Lung (tissue), 12 donors: ENCODE data around the gene DIPK1B. TPM values are rescaled to one million over a fixed set of nuclear protein-coding genes. Genes with fewer than 3 reads are reported as not detected.

ENCODE experiments used
- ATAC-seq: fragments of 200-7000 bp; cut with Tn5 transposase; one replicate; pipeline ENCODE4 v1.9.1; 2020; ENCODE audit warnings: moderate number of reproducible peaks; ENCODE audit not compliant: insufficient read depth, low FRiP score
- DNase-seq, 3 donors: peaks; one replicate each; pipeline ENCODE4 v3.0.0-alpha.2; 2013 to 2017
- H3K27ac ChIP-seq, 2 donors: one replicate each; pipeline ENCODE4 v1.5.1; 2013; ENCODE audit warnings: mild to moderate bottlenecking in 2 of 2, moderate library complexity in 2 of 2, control low read depth in 1 of 2, inconsistent platforms in 1 of 2, low read depth in 1 of 2, low read length in 1 of 2
- H3K27me3 ChIP-seq, 3 donors: one replicate each; pipeline ENCODE4 v1.5.1; 2013; ENCODE audit warnings: low read length in 2 of 3; ENCODE audit not compliant: control insufficient read depth in 3 of 3, insufficient read depth in 3 of 3
- H3K36me3 ChIP-seq, 4 donors: one replicate each; pipeline ENCODE4 v1.5.1; 2013; ENCODE audit warnings: low read length in 4 of 4, mild to moderate bottlenecking in 1 of 4, moderate library complexity in 1 of 4; ENCODE audit not compliant: control insufficient read depth in 4 of 4, insufficient read depth in 4 of 4
- H3K4me1 ChIP-seq, 5 donors: one replicate each; pipeline ENCODE4 v1.5.1; 2013; ENCODE audit warnings: low read length in 5 of 5, mild to moderate bottlenecking in 2 of 5, moderate library complexity in 1 of 5; ENCODE audit not compliant: control insufficient read depth in 5 of 5, insufficient read depth in 5 of 5
- H3K4me3 ChIP-seq: one replicate; pipeline ENCODE4 v1.5.1; 2013; ENCODE audit warnings: mild to moderate bottlenecking, control low read depth, moderate library complexity
- H3K9ac ChIP-seq, 2 donors: one replicate each; pipeline ENCODE4 v1.5.1; 2013; ENCODE audit warnings: low read length in 2 of 2, control low read depth in 1 of 2; ENCODE audit not compliant: insufficient read depth in 1 of 2
- H3K9me3 ChIP-seq, 4 donors: one replicate each; pipeline ENCODE4 v1.5.1; 2013; ENCODE audit warnings: low read length in 3 of 4, mild to moderate bottlenecking in 1 of 4, moderate library complexity in 1 of 4; ENCODE audit not compliant: control insufficient read depth in 4 of 4, insufficient read depth in 3 of 4
- CTCF ChIP-seq: IDR thresholded peaks from 2 replicates; pipeline ENCODE4 v1.5.1; 2012; ENCODE audit warnings: mild to moderate bottlenecking; ENCODE audit errors: control extremely low read depth, extremely low read depth
- WGBS, 2 donors: extraction: QIAGEN DNeasy Blood & Tissue Kit; methylation state at CpG; one replicate each; pipeline ENCODE4 v1.1.7; 2013; 5-methylcytosine and 5-hydroxymethylcytosine counted together
- polyA plus RNA-seq, 2 donors: library from polyadenylated mRNA; stranded (reverse); fragments of 200-250 nt; gene quantifications; one replicate each; pipeline ENCODE4 v1.2.1, GENCODE V29; 2013
- total RNA-seq, 2 donors: library from RNA; depleted of rRNA in 1 of 2; stranded (reverse); fragments of >200 nt in 1 of 2; gene quantifications; one replicate each; pipeline ENCODE4 v1.2.1, GENCODE V29; 2014 to 2021
- donor health status: control.
- donor health status: control.
- donor health status: Bipolar disorder and iron deficiency.
- donor health status: healthy.
- donor health status: DM: yes; HTN: yes; CAD: no.

Gene DIPK1B
- total and polyA plus RNA-seq, 4 donors: 12.5 to 26.7 (median 13.9) TPM

- H3K9ac ChIP-seq: no peak overlapping the region
- 92 to 94% methylated on average over 14 of the region's 14 CpGs for WGBS, 2 donors
These were observed 28.6 kb upstream of the DIPK1B start for GRCh38 chr9:136683755-136684154.

GRCh38 chr9:136684339-136684738 lies 28.0 kb upstream of the DIPK1B start:
- Histone ChIP-seq H3K4me1 (peaks cover 3 to 37% (median 23%) of the 10 kb centered on the region in 5 donors), H3K9me3 (no peaks in the 10 kb centered on the region), H3K36me3 (peaks cover 0 to 2% (median 0%) of the 10 kb centered on the region in 4 donors), H3K9ac (no peak overlapping the region), H3K4me3 (no peak overlapping the region), H3K27me3 (no peaks in the 10 kb centered on the region), H3K27ac (no peak overlapping the region)
- TF ChIP-seq CTCF: no peak
- DNase-seq (no peak), ATAC-seq (no peak)
- WGBS, 2 donors: 85 to 86% methylated on average over 15 of the region's 15 CpGs

More at GRCh38 chr9:136683755-136684154, 28.6 kb upstream of the DIPK1B start:
- peaks cover 3 to 35% (median 19%) of the 10 kb centered on the region in 5 donors for H3K4me1 ChIP-seq
- H3K4me3 ChIP-seq: no peak overlapping the region
- ATAC-seq: no peak
- TF ChIP-seq CTCF: no peak
- peaks cover 0 to 2% (median 0%) of the 10 kb centered on the region in 4 donors for H3K36me3 ChIP-seq
- H3K9me3 ChIP-seq: no peaks in the 10 kb centered on the region
- DNase-seq: no peak
- H3K27me3 ChIP-seq: no peaks in the 10 kb centered on the region
- H3K27ac ChIP-seq: no peak overlapping the region

- WGBS, 2 donors: 75 to 82% methylated on average over 15 of the region's 15 CpGs
- no peak overlapping the region for H3K9ac ChIP-seq
- peaks cover 3 to 33% (median 20%) of the 10 kb centered on the region in 5 donors for H3K4me1 ChIP-seq
These were observed 27.6 kb upstream of the DIPK1B start for GRCh38 chr9:136684799-136685198.

More at GRCh38 chr9:136684799-136685198, 27.6 kb upstream of the DIPK1B start:
- no peak overlapping the region for H3K4me3 ChIP-seq
- H3K36me3 ChIP-seq: peaks cover 0 to 2% (median 0%) of the 10 kb centered on the region in 4 donors
- no peaks in the 10 kb centered on the region for H3K27me3 ChIP-seq
- H3K9me3 ChIP-seq: no peaks in the 10 kb centered on the region
- TF ChIP-seq CTCF: no peak
- no peak for DNase-seq
- ATAC-seq: no peak
- H3K27ac ChIP-seq: no peak overlapping the region
